GM23338 (cell line): Measurements from ENCODE around the gene DCST1. TPM values are rescaled to one million over a fixed set of nuclear protein-coding genes. Genes with fewer than 3 reads are reported as not detected.

ENCODE experiments used
- ATAC-seq: fragments of 200-7000 bp; cut with Tn5 transposase; 3 replicates; pipeline ENCODE4 v1.9.1; 2020
- DNase-seq: peaks from one replicate; pipeline ENCODE4 v3.0.0-alpha.2; 2015; ENCODE audit warnings: low spot score
- H2AFZ ChIP-seq: fragments of 200-600 bp; sonication (generic); 2 replicates; pipeline ENCODE4 v1.8.0; 2016; ENCODE audit warnings: antibody characterized with exemption, mild to moderate bottlenecking, moderate library complexity
- H3F3A ChIP-seq: fragments of 200-600 bp; sonication (generic); replicated peaks from 2 replicates; pipeline ENCODE4 v1.8.0; 2017; ENCODE audit warnings: antibody characterized with exemption, mixed run types, low read depth
- H3K27ac ChIP-seq: fragments of 200-600 bp; sonication (generic); 2 replicates; pipeline ENCODE4 v1.6.1; 2016; ENCODE audit warnings: low read depth
- H3K27me3 ChIP-seq: fragments of 200-600 bp; sonication (generic); 2 replicates; pipeline ENCODE4 v1.8.0; 2016; ENCODE audit warnings: mild to moderate bottlenecking, mixed run types, moderate library complexity; ENCODE audit not compliant: insufficient read depth
- H3K36me3 ChIP-seq: fragments of 200-600 bp; sonication (generic); 2 replicates; pipeline ENCODE4 v1.8.0; 2016; ENCODE audit warnings: mild to moderate bottlenecking; ENCODE audit not compliant: insufficient read depth
- H3K4me1 ChIP-seq: fragments of 200-600 bp; sonication (generic); 2 replicates; pipeline ENCODE4 v1.8.0; 2016; ENCODE audit warnings: mild to moderate bottlenecking, moderate library complexity; ENCODE audit not compliant: insufficient read depth
- H3K4me2 ChIP-seq: fragments of 200-600 bp; sonication (generic); 2 replicates; pipeline ENCODE4 v1.7.1; 2017; ENCODE audit warnings: mixed run types
- H3K4me3 ChIP-seq: fragments of 200-600 bp; sonication (generic); 2 replicates; pipeline ENCODE4 v1.6.1; 2016; ENCODE audit warnings: mixed run types
- H3K79me2 ChIP-seq: fragments of 200-600 bp; sonication (generic); replicated peaks from 2 replicates; pipeline ENCODE4 v1.8.0; 2017; ENCODE audit warnings: mild to moderate bottlenecking; ENCODE audit not compliant: insufficient read depth
- H3K9me2 ChIP-seq: fragments of 200-600 bp; sonication (generic); 2 replicates; pipeline ENCODE4 v1.8.0; 2017; ENCODE audit not compliant: insufficient read depth
- H4K20me1 ChIP-seq: fragments of 200-600 bp; sonication (generic); replicated peaks from 2 replicates; pipeline ENCODE4 v1.8.0; 2017; ENCODE audit warnings: mild to moderate bottlenecking; ENCODE audit not compliant: insufficient read depth
- H3K27ac Mint-ChIP-seq: 2 replicates; pipeline ENCODE4 v1.8.0; 2020; ENCODE audit warnings: inconsistent platforms, mild to moderate bottlenecking, moderate library complexity, mixed read lengths
- H3K27me3 Mint-ChIP-seq: 3 replicates; pipeline ENCODE4 v1.8.0; 2022; ENCODE audit warnings: low read depth, mild to moderate bottlenecking, moderate library complexity, mixed read lengths, inconsistent platforms; ENCODE audit not compliant: insufficient read depth, poor library complexity
- H3K36me3 Mint-ChIP-seq: 3 replicates; pipeline ENCODE4 v1.8.0; 2021; ENCODE audit warnings: low read depth, mild to moderate bottlenecking, inconsistent platforms, moderate library complexity, mixed read lengths
- H3K4me1 Mint-ChIP-seq: 3 replicates; pipeline ENCODE4 v1.8.0; 2020; ENCODE audit warnings: mild to moderate bottlenecking, inconsistent platforms, mixed read lengths
- H3K4me3 Mint-ChIP-seq: 3 replicates; pipeline ENCODE4 v1.8.0; 2021; ENCODE audit warnings: moderate library complexity, mild to moderate bottlenecking, inconsistent platforms, mixed read lengths
- H3K9me3 Mint-ChIP-seq: 3 replicates; pipeline ENCODE4 v1.8.0; 2020; ENCODE audit warnings: moderate library complexity, mild to moderate bottlenecking, inconsistent platforms, mixed read lengths
- CREB1 ChIP-seq: fragments of 250-450 bp; sonication (Bioruptor Pico); IDR thresholded peaks from 2 replicates; pipeline ENCODE4 v1.5.0; 2020; ENCODE audit warnings: low read depth, mild to moderate bottlenecking, moderate library complexity
- CTCF ChIP-seq, 2 experiments: fragments of 200-600 bp in 1 of 2; sonication (generic) in 1 of 2; conservative IDR thresholded peaks; 2 replicates each; pipeline versions ENCODE4 v1.5.1 to v1.6.1; 2016 to 2017; ENCODE audit warnings: antibody characterized with exemption in 2 of 2, low read depth in 2 of 2, mild to moderate bottlenecking in 2 of 2, moderate library complexity in 1 of 2
- EZH2 ChIP-seq: fragments of 200-600 bp; sonication (generic); IDR thresholded peaks from one replicate; pipeline ENCODE4 v1.8.0; 2017; ENCODE audit warnings: antibody characterized with exemption, mild to moderate bottlenecking, low read depth; ENCODE audit not compliant: unreplicated experiment
- EZH2phosphoT487 ChIP-seq: fragments of 200-600 bp; sonication (generic); IDR thresholded peaks from one replicate; pipeline ENCODE4 v1.8.1; 2018; ENCODE audit warnings: antibody characterized with exemption; ENCODE audit not compliant: unreplicated experiment
- JUNB ChIP-seq: IDR thresholded peaks from one replicate; pipeline ENCODE4 v1.6.1; 2016; ENCODE audit warnings: antibody characterized with exemption; ENCODE audit not compliant: unreplicated experiment
- NANOG ChIP-seq: IDR thresholded peaks from 2 replicates; pipeline ENCODE4 v1.6.1; 2016; ENCODE audit warnings: antibody characterized with exemption, borderline replicate concordance
- POLR2AphosphoS5 ChIP-seq: IDR thresholded peaks from 2 replicates; pipeline ENCODE4 v1.6.1; 2016; ENCODE audit warnings: antibody characterized with exemption, low read depth
- REST ChIP-seq: IDR thresholded peaks from one replicate; pipeline ENCODE4 v1.6.1; 2018; ENCODE audit warnings: antibody characterized with exemption; ENCODE audit not compliant: unreplicated experiment
- STAT1 ChIP-seq: IDR thresholded peaks from one replicate; pipeline ENCODE4 v1.6.1; 2016; ENCODE audit warnings: antibody characterized with exemption; ENCODE audit not compliant: unreplicated experiment
- ZNF114 ChIP-seq: fragments of 250-450 bp; sonication (Bioruptor Pico); IDR thresholded peaks from 2 replicates; pipeline ENCODE4 v1.5.0; 2020; ENCODE audit warnings: mild to moderate bottlenecking, moderate library complexity
- ZNF331 ChIP-seq: fragments of 250-450 bp; sonication (Bioruptor Pico); IDR thresholded peaks from 2 replicates; pipeline ENCODE4 v1.5.0; 2020; ENCODE audit warnings: low read depth, mild to moderate bottlenecking, moderate library complexity
- polyA plus RNA-seq: library from polyadenylated mRNA; unstranded; fragments of >200 nt; fragmentation: Nextera tagmentation; extraction: Ambion mirVana; gene quantifications from 2 replicates; pipeline ENCODE4 v1.2.1, GENCODE V29; 2016
- total RNA-seq: library from RNA; depleted of rRNA; stranded (reverse); fragments of >200 nt; shearing (Covaris generic); gene quantifications from 2 replicates; pipeline ENCODE4 v1.2.3, GENCODE V29; 2014
- TF ChIP-seq, protein P1 (sequence below): IDR thresholded peaks from 2 replicates; pipeline ENCODE4 v1.6.1; 2016; ENCODE audit warnings: antibody characterized with exemption

DCST1 gene
- total and polyA plus RNA-seq, 2 experiments from 2014 or later: not detected

- no peak for TF ChIP-seq EZH2
- TF ChIP-seq STAT1: no peak
- TF ChIP-seq ZNF114 (CRISPR knock-in tag): no peak
- no peak for TF ChIP-seq CREB1 (CRISPR knock-in tag)
- TF ChIP-seq NANOG: no peak
- TF ChIP-seq POLR2AphosphoS5: no peak
- no peak for TF ChIP-seq CTCF (conservative IDR thresholded peaks at IDR 0.05; ENCODE audit: low read depth in 2 of 2)
- TF ChIP-seq EZH2phosphoT487: no peak
- TF ChIP-seq REST: no peak
- no peak for TF ChIP-seq ZNF331 (CRISPR knock-in tag)
- TF ChIP-seq, protein P1, sequence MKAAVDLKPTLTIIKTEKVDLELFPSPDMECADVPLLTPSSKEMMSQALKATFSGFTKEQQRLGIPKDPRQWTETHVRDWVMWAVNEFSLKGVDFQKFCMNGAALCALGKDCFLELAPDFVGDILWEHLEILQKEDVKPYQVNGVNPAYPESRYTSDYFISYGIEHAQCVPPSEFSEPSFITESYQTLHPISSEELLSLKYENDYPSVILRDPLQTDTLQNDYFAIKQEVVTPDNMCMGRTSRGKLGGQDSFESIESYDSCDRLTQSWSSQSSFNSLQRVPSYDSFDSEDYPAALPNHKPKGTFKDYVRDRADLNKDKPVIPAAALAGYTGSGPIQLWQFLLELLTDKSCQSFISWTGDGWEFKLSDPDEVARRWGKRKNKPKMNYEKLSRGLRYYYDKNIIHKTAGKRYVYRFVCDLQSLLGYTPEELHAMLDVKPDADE: no peak
- no peak for TF ChIP-seq JUNB
- Histone ChIP-seq H3F3A (0 out of 2 replicates have a peak, but pooled peaks cover 3% of the 10 kb centered on the region), H3K4me3 (no peak overlapping the region), H3K4me2 (no peak overlapping the region), H3K36me3 (no peaks in the 10 kb centered on the region), H3K27me3 (no peaks in the 10 kb centered on the region), H2AFZ (no peak overlapping the region), H3K27ac (no peak overlapping the region), H3K4me1 (no peaks in the 10 kb centered on the region), H3K79me2 (no peaks in the 10 kb centered on the region), H3K9me2 (no peaks in the 10 kb centered on the region), H4K20me1 (no peaks in the 10 kb centered on the region)
- Mint-ChIP-seq H3K9me3 (no peaks in the 10 kb centered on the region), H3K4me1 (peaks cover 5% of the 10 kb centered on the region), H3K27me3 (peaks cover 12% of the 10 kb centered on the region), H3K36me3 (no peaks in the 10 kb centered on the region), H3K4me3 (no peak overlapping the region), H3K27ac (no peak overlapping the region)
- no peak for DNase-seq
- ATAC-seq: no peak
These were observed 5.7 kb downstream of the DCST1 start for GRCh38 chr1:155039308-155039669.
